ENCODE measurements around the gene MFSD11.
"Not testable (repeated sequence)": the region's sequence is repeated elsewhere in the genome, so short reads cannot be mapped to it uniquely, and the experiment has no call there.

The MFSD11 gene

GRCh38 chr17:76797241-76797840 is 59.4 kb downstream of the MFSD11 start:
- DNase-seq (ENCODE audit: low read depth in 2 of 2), result no peak

- DNase-seq (ENCODE audit: low read depth in 2 of 2), result no peak
Measured at GRCh38 chr17:76801706-76802105, 63.8 kb downstream of the MFSD11 start.

- DNase-seq (ENCODE audit: low read depth in 2 of 2), result no peak
Measured at GRCh38 chr17:76805319-76805718, 67.4 kb downstream of the MFSD11 start.

DNA sequence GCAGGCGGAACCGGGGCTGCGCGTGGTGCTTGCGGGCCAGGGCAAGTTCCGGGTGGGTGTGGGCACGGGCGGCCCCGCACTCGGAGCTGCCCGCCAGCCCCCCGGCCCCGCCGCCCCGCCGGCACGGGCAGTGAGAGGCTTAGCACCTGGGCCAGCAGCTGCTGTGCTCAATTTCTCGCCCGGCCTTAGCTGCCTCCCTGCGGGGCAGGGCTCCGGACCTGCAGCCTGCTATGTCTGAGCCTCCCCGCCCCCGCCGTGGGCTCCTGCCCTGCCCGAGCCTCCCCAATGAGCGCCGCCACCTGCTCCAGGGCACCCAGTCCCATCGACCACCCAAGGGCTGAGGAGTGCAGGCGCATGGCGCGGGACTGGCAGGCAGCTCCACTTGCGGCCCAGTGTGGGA is 68.2 kb downstream of the MFSD11 start:
- not testable (repeated sequence) for DNase-seq (ENCODE audit: low read depth in 2 of 2)

- DNase-seq (ENCODE audit: low read depth in 2 of 2), result not testable (repeated sequence)
Measured at GRCh38 chr17:76806767-76807166, 68.8 kb downstream of the MFSD11 start.

DNA sequence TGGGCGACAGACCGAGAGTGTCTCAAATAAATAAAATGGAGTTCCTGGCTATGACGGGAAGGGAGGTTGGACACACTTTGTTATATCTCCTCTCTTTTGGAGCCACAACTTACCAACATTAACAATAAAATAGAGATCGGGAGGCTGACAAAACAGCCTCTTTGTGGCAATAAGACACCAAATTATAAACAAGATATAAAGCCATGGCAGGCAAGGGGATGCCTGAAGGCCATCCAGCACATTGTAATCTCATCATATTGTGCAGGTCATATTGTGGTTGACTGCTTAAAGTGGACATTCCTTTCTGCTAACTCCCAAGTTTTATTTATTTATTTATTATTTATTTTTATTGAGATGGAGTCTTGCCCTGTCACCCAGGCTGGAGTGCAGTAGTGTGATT is 70.4 kb downstream of the MFSD11 start:
- no peak for DNase-seq (ENCODE audit: low read depth in 2 of 2)

GRCh38 chr17:76810956-76811355 is 73.0 kb downstream of the MFSD11 start:
- no peak for DNase-seq (ENCODE audit: low read depth in 2 of 2)

DNA sequence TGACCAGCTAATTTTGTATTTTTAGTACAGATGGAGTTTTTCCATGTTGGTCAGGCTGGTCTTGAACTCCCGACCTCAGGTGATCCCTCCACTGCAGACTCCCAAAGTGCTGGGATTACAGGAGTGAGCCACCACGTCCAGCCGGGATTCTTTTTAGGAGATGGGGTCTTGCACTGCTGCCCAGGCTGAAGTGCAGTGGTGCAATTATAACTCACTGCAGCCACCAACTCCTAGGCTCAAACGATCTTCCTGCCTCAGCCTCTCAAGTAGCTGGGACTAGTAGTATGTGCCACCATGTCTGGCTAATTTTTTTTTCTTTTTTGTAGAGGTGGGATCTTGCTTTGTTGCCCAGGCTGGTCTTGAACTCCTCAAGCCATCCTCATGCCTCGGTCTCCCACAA is 73.9 kb downstream of the MFSD11 start:
- DNase-seq (ENCODE audit: low read depth in 2 of 2), result no peak

GRCh38 chr17:76812263-76812662 is 74.3 kb downstream of the MFSD11 start:
- DNase-seq (ENCODE audit: low read depth in 2 of 2), result no peak

GRCh38 chr17:76812968-76813367 is 75.0 kb downstream of the MFSD11 start:
- no peak for DNase-seq (ENCODE audit: low read depth in 2 of 2)

GRCh38 chr17:76815907-76816589 is 78.1 kb downstream of the MFSD11 start:
- not testable (repeated sequence) for DNase-seq (ENCODE audit: low read depth in 2 of 2)

GRCh38 chr17:76816590-76817135 is 78.7 kb downstream of the MFSD11 start:
- no peak for DNase-seq (ENCODE audit: low read depth in 2 of 2)

- no peak for DNase-seq (ENCODE audit: low read depth in 2 of 2)
Measured at GRCh38 chr17:76820039-76820438, 82.1 kb downstream of the MFSD11 start.

- DNase-seq (ENCODE audit: low read depth in 2 of 2), result no peak
Measured at GRCh38 chr17:76820561-76820960, 82.6 kb downstream of the MFSD11 start.

GRCh38 chr17:76822184-76822778 is 84.4 kb downstream of the MFSD11 start:
- no peak for DNase-seq (ENCODE audit: low read depth in 2 of 2)

DNA sequence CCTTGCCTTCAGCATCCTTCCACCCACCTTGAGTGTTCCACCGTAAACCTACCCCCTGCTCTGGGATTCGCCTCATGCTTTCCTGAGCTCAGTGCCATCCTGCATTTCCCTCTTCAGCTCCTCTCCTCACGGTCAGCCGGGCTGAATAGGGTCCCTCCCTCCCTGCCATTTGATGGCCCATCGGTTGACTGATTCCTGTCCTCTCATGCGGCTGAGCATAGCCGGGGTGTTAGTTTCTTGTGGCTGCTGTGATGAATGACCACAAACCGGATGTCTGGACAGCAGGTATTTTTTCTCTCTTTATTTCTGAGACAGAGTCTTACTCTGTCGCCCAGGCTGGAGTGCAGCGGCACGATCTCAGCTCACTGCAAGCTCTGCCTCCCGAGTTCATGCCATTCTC is 86.2 kb downstream of the MFSD11 start:
- no peak for DNase-seq (ENCODE audit: low read depth in 2 of 2)

- no peak for DNase-seq (ENCODE audit: low read depth in 2 of 2)
Measured at GRCh38 chr17:76826330-76827068, 88.6 kb downstream of the MFSD11 start.

GRCh38 chr17:76827736-76828135 is 89.8 kb downstream of the MFSD11 start:
- no peak for DNase-seq (ENCODE audit: low read depth in 2 of 2)
